Astrocyte of the spinal cord (primary cell): ENCODE data around the gene ZMIZ1.
A peak's percentile ranks its signal among the peaks of the same experiment; 100 is the strongest.

Experiments used
- DNase-seq: peaks from one replicate; pipeline ENCODE4 v3.0.0; 2011; ENCODE audit warnings: low read depth, low spot score
- H3K4me3 ChIP-seq: 2 replicates; pipeline ENCODE4 v1.5.1; 2011; ENCODE audit warnings: low read depth, mild to moderate bottlenecking, low read length, moderate library complexity
- in situ Hi-C: cut with HindIII; loops from 2 replicates; pipeline ENCODE4 v1.10.0; 2017; ENCODE audit warnings: low sequenced_read_pairs
- TF ChIP-seq, protein P1 (sequence below): IDR thresholded peaks from 2 replicates; pipeline ENCODE4 v1.5.1; 2012; ENCODE audit warnings: low read depth, mild to moderate bottlenecking, low read length, inconsistent platforms

ZMIZ1 gene

DNA sequence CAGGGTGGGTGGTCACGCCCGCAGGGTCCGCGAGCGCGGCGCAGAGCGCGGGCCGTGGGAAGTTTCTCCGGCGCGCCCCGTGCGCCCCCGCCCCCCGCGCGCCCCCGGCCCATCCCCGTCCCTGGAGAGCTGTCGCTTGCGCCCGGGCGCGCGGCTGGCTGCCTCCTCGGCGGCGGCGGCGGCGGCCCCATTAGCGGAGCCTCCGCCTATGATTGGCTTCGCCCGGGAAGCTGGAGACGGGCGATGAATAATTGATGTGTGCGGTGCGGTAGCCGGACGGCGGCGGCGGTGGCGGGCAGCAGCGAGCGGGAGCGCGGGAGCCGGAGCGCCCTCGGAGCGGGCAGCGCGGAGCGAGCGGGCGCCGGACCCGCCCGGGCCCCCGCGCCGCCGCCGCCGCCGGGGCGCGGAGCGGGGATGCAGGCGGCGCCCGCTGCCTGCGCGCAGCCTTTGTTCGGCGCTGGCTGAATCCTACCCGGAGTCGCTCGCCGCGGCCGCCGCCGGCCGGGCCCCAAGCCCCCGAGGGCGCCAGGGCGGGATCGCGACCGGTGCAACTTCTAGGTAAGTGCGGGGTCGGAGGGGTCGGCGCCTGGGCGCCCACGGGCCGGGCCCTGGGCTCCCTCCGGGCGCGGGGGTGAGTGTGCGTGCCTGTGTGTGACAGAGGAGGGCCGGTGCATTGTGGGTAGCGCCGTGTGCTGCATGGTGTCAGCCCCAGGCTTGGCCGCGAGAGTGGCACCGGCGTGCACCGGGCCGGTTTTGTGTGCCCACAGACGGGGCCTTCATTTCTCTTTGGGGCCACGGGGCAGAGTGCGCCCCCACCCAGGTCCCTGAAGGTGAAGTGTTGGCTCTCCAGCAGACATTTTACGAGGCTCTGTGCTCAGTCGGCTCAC is 174.7 kb downstream of the ZMIZ1 start:
- H3K4me3 ChIP-seq: peak overlapping the region; percentile 42
- DNase-seq: peak; percentile 32
- TF ChIP-seq, protein P1, sequence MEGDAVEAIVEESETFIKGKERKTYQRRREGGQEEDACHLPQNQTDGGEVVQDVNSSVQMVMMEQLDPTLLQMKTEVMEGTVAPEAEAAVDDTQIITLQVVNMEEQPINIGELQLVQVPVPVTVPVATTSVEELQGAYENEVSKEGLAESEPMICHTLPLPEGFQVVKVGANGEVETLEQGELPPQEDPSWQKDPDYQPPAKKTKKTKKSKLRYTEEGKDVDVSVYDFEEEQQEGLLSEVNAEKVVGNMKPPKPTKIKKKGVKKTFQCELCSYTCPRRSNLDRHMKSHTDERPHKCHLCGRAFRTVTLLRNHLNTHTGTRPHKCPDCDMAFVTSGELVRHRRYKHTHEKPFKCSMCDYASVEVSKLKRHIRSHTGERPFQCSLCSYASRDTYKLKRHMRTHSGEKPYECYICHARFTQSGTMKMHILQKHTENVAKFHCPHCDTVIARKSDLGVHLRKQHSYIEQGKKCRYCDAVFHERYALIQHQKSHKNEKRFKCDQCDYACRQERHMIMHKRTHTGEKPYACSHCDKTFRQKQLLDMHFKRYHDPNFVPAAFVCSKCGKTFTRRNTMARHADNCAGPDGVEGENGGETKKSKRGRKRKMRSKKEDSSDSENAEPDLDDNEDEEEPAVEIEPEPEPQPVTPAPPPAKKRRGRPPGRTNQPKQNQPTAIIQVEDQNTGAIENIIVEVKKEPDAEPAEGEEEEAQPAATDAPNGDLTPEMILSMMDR: no peak
- in situ Hi-C loops: no loop called here

- TF ChIP-seq, protein P1: no peak
- no peak for DNase-seq
- in situ Hi-C loops: no loop called here
- H3K4me3 ChIP-seq: peak overlapping the region; percentile 32
Measured at GRCh38 chr10:79244068-79244442, 175.3 kb downstream of the ZMIZ1 start.

DNA sequence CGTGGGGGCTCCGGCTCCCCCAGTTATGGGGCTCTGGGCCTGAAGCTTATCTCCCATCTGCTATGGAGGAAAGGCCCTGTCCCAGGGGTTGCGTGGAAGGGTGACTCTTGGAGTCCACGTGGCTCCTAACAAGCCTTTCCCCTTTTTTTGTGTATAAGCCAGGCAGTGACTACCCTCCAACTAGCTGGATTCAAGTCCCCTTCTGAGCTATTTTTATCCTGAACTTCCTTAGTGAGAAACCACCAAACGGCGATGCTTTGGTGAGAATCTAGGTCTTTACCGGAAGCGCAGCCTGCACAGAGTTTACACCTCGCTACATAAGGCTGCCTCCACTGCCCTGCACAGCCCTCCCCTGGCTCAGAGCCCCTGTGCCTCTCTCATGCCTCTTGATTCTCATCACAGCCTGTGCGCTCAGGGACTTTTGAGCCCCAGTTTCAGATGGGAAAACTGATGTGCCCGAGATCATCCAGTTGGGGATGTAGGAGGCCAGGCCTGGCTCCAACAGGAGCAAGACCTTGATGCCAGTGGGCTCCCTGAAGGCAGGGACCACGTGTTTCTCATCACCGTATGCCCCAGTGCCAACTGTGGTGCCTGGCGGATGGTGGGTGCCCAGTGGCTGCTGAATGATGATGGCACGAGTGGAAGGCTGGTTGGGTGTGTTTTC is 176.2 kb downstream of the ZMIZ1 start:
- TF ChIP-seq, protein P1: no peak
- in situ Hi-C loops: no loop called here
- H3K4me3 ChIP-seq: no peak overlapping the region
- DNase-seq: no peak

DNA sequence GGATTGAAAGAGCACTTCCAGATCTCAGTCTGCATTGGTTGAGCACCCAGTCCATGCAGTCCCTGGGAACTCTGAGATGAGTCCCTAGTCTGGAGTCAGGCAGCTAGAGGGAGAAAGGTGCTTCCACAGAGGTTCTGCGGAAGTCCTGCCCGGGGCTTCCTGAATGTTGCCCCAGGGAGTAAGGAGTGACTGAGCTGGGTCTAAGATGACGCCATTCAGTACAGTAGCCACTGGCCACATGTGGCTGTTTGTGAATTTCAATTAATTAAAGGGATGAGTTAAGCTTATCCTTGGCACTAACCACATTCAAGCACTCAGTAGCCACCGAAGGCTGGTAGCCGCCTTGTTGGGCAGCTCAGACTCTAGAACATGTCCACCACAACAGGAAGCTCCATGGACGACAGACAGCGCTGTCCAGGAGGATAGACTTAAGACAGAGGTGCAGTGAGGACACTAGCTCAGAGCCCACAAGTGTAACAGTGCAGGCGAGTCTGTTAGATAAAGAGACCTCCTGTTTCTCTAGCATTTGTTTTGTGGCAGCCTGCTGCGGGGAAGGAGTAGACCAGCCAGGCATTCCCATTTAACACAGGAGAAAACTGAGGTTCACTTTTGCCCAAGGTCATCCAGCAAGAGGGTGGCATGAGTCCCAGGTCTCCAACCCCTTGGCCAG is 176.9 kb downstream of the ZMIZ1 start:
- no peak for DNase-seq

GRCh38 chr10:79246209-79246581 is 177.4 kb downstream of the ZMIZ1 start:
- in situ Hi-C loops: no loop called here
- no peak overlapping the region for H3K4me3 ChIP-seq
- TF ChIP-seq, protein P1: no peak
- no peak for DNase-seq

More for the DNA sequence above, 176.9 kb downstream of the ZMIZ1 start:
- in situ Hi-C loops: no loop called here
- H3K4me3 ChIP-seq: no peak overlapping the region
- TF ChIP-seq, protein P1: no peak

DNA sequence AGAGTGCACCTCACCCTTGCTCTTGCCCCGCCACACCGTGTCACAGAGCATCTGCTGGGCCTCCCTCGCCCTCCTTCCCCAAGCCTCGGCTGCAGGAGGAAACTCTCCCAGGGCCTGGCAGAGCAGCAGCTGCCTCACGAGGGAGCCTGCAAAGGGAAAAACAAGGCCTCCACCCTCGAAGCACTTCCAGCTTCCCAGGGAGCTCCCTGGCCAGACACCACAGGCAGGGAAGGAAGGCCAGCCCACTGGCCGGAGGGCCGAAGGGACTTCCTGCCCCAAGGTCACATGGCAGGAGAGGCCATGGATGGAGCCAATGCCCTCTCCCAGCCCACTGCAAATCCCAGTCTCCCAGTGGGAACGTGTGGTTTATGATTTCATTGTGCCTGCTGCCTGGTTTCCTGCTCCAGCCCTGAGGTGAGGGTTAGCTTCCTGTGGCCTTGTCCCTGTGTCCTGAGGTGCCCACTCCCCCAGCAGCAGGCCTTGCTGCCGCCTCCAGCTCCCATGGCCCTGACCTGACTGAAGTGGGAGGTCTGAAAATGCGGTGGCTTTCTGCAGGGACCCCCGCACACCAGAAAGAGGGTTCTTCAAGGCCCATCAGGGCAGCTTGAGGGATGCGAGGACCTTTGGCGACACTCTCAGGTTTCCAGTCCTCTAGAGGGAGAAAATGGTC is 178.0 kb downstream of the ZMIZ1 start:
- DNase-seq: no peak
- in situ Hi-C loops: no loop called here
- TF ChIP-seq, protein P1: no peak
- H3K4me3 ChIP-seq: no peak overlapping the region
